Measurements from ENCODE around the gene FCHSD2.
"Not testable (repeated sequence)": the region's sequence is repeated elsewhere in the genome, so short reads cannot be mapped to it uniquely, and the experiment has no call there.

Gene FCHSD2

DNA sequence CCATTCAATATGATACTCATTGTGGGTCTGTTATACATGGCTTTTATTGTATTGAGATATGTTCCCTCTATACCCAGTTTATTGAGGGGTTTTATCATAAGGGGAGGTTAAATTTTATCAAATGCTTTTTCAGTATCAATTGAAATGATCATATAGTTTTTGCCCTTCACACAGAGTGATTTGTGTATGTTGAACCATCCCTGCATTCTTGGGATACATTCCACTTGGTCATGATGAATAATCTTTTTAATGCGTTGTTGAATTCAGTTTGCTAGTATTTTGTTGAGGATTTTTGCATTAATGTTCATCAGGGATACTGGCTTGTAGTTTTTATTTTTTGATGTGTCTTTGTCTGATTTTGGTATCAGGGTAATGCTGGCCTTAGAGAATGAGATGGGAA lies 229.9 kb downstream of the FCHSD2 start:
- no peak for TF ChIP-seq CTCF (IDR thresholded peaks at IDR 0.05; ENCODE audit: low read depth, low read length)
- no peak overlapping the region for H3K4me3 ChIP-seq (ENCODE audit: low read depth, low read length)

- H3K4me3 ChIP-seq (ENCODE audit: low read depth, low read length), result not testable (repeated sequence)
Measured at GRCh38 chr11:72909558-72910388, 232.3 kb downstream of the FCHSD2 start.

DNA sequence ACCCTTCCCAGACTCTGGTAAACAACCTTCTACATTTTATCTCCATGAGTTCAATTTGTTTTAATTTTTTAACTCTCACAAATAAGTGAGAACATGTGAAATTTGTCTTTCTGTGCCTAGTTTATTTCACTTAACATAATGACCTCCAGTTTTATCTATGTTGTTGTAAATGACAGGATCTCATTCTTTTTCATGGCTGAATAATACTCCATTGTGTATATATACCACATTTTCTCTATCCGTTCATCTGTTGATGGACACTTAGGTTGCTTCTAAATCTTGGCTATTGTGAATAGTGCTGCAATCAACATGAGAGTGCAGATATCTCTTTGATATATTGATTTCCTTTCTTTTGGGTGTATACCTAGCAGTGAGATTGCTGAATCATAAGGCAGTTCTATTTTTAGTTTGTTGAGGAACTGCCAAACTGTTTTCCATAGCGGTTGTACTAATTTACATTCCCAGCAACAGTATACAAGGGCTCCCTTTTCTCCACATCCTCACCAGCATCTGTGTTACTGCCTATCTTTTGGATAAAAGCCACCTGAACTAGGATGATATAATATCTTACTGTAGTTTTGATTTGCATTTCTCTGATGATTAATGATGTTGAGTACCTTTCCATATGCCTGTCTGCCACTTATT lies 234.0 kb downstream of the FCHSD2 start:
- no peak for TF ChIP-seq CTCF (IDR thresholded peaks at IDR 0.05; ENCODE audit: low read depth, low read length)
- H3K4me3 ChIP-seq (ENCODE audit: low read depth, low read length), result no peak overlapping the region

DNA sequence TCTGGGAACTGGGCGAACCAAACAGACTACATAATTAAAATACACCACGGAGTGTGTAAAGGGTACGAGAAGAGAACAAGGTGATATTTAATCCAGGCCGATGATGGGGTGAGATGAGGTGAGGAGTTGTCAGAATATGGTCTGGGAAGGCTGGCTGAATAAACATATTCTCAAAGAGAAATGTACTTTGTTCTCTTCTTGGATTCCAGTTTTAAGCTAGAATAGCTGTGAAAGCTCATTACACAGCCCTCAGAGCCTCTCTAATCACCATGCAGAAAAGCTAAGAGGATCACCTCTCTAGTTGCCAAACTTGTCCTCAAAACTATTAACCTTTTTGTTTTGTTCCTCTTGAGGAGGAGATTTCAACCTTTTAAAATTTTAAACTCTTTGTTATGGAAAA lies 238.1 kb downstream of the FCHSD2 start:
- no peak for TF ChIP-seq CTCF (IDR thresholded peaks at IDR 0.05; ENCODE audit: low read depth, low read length)
- H3K4me3 ChIP-seq (ENCODE audit: low read depth, low read length), result no peak overlapping the region

DNA sequence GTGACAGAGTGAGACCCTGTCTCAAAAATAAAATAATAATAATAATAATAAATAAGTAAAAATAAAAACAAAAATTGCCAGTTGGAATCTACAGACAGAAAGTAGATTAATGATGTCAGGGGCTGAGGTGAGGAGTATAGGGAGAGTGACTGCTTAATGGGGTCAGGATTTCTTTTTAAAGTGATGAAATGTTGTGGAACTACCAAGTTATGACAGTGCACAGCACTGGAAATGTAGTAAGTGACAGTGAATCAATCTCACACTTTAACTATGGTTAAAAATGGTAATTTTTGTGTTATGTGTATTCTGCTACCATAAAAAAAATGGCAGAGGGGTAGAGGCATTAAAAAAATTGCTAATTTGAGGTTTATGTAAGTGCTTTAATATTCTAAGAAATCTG lies 240.7 kb downstream of the FCHSD2 start:
- no peak for TF ChIP-seq CTCF (IDR thresholded peaks at IDR 0.05; ENCODE audit: low read depth, low read length)
- H3K4me3 ChIP-seq (ENCODE audit: low read depth, low read length), result no peak overlapping the region

DNA sequence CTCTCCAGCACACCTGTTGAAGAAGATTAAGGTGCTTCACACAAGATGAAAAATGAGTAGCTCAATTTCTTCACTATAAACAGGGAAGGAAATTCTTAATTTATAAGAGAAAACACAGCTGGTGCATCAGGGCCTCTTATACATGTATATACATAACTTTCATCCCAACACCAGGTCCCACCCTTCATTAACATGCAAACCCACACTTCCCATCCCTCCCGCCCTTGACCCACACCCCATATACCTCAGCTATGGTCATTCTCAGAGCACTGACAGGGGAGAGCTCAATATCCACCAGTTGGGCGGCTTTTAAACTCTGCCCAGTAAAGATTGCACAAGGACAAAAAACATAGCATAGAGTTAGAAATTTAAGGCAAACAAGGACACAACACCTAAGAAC lies 242.1 kb downstream of the FCHSD2 start:
- no peak for TF ChIP-seq CTCF (IDR thresholded peaks at IDR 0.05; ENCODE audit: low read depth, low read length)
- H3K4me3 ChIP-seq (ENCODE audit: low read depth, low read length), result no peak overlapping the region

- TF ChIP-seq CTCF (IDR thresholded peaks at IDR 0.05; ENCODE audit: low read depth, low read length), result no peak
- H3K4me3 ChIP-seq (ENCODE audit: low read depth, low read length), result no peak overlapping the region
Measured at GRCh38 chr11:72899238-72899637, 242.9 kb downstream of the FCHSD2 start.

Data from WI38 (cell line).